Astrocyte (in vitro differentiated cells and primary cell): ENCODE measurements around the gene ZHX3. TPM values are rescaled to one million over a fixed set of nuclear protein-coding genes. Genes with fewer than 3 reads are reported as not detected.
A peak's percentile ranks its signal among the peaks of the same experiment; 100 is the strongest.

Experiments
- DNase-seq: peaks from one replicate; pipeline ENCODE4 v3.0.0-alpha.2; 2010; ENCODE audit warnings: low read depth
- FAIRE-seq: peaks from 2 replicates; lab custom pipeline; 2011; peaks lifted over from hg19 to GRCh38; lab: Jason Lieb, UNC
- H2AFZ ChIP-seq: 2 replicates; pipeline ENCODE4 v1.6.0; 2012; ENCODE audit warnings: low read depth, low read length, inconsistent platforms
- H3K27ac ChIP-seq: 2 replicates; pipeline ENCODE4 v1.5.1; 2011; ENCODE audit warnings: low read depth, low read length, inconsistent platforms
- H3K27me3 ChIP-seq: 2 replicates; pipeline ENCODE4 v1.6.0; 2011; ENCODE audit warnings: low read length, inconsistent platforms; ENCODE audit not compliant: insufficient read depth
- H3K36me3 ChIP-seq: 2 replicates; pipeline ENCODE4 v1.5.1; 2011; ENCODE audit warnings: low read length, inconsistent platforms; ENCODE audit not compliant: insufficient read depth
- H3K4me1 ChIP-seq: 2 replicates; pipeline ENCODE4 v1.5.1; 2011; ENCODE audit warnings: low read length, inconsistent platforms; ENCODE audit not compliant: insufficient read depth
- H3K4me2 ChIP-seq: 2 replicates; pipeline ENCODE4 v1.6.0; 2012; ENCODE audit warnings: low read length, inconsistent platforms
- H3K4me3 ChIP-seq: 2 replicates; pipeline ENCODE4 v1.5.1; 2011; ENCODE audit warnings: low read depth, mild to moderate bottlenecking, low read length, inconsistent platforms; ENCODE audit not compliant: insufficient read depth
- H3K79me2 ChIP-seq: 2 replicates; pipeline ENCODE4 v1.6.0; 2012; ENCODE audit warnings: mild to moderate bottlenecking, low read length, inconsistent platforms; ENCODE audit not compliant: insufficient read depth
- H3K9ac ChIP-seq: 2 replicates; pipeline ENCODE4 v1.6.0; 2012; ENCODE audit warnings: mild to moderate bottlenecking, low read length, inconsistent platforms
- H3K9me3 ChIP-seq: 2 replicates; pipeline ENCODE4 v1.5.1; 2012; ENCODE audit warnings: low read depth, mild to moderate bottlenecking, low read length, inconsistent platforms; ENCODE audit not compliant: insufficient read depth
- H4K20me1 ChIP-seq: 2 replicates; pipeline ENCODE4 v1.6.0; 2012; ENCODE audit warnings: low read length, inconsistent platforms; ENCODE audit not compliant: insufficient read depth
- H3K27ac Mint-ChIP-seq: one replicate; pipeline ENCODE4 v1.8.0; 2021; ENCODE audit warnings: mild to moderate bottlenecking, mixed read lengths; ENCODE audit not compliant: unreplicated experiment
- H3K27me3 Mint-ChIP-seq: one replicate; pipeline ENCODE4 v1.8.0; 2021; ENCODE audit warnings: low read depth, mixed read lengths; ENCODE audit not compliant: unreplicated experiment
- H3K36me3 Mint-ChIP-seq: one replicate; pipeline ENCODE4 v1.8.0; 2021; ENCODE audit warnings: low read depth, mixed read lengths; ENCODE audit not compliant: unreplicated experiment
- H3K4me1 Mint-ChIP-seq: one replicate; pipeline ENCODE4 v1.8.0; 2021; ENCODE audit warnings: low read depth, mixed read lengths; ENCODE audit not compliant: unreplicated experiment
- H3K4me3 Mint-ChIP-seq: one replicate; pipeline ENCODE4 v1.8.0; 2021; ENCODE audit warnings: mild to moderate bottlenecking, moderate library complexity, mixed read lengths; ENCODE audit not compliant: unreplicated experiment
- H3K9me3 Mint-ChIP-seq: one replicate; pipeline ENCODE4 v1.8.0; 2021; ENCODE audit warnings: mild to moderate bottlenecking, mixed read lengths; ENCODE audit not compliant: unreplicated experiment
- EZH2 ChIP-seq: IDR thresholded peaks from 2 replicates; pipeline ENCODE4 v1.6.1; 2012; ENCODE audit warnings: mild to moderate bottlenecking, low read length, inconsistent platforms; ENCODE audit not compliant: insufficient read depth
- total RNA-seq: library from RNA; stranded (reverse); gene quantifications from 2 replicates; pipeline ENCODE4 v1.2.1, GENCODE V29; 2021
- TF ChIP-seq, protein P1 (sequence below): IDR thresholded peaks from 2 replicates; pipeline ENCODE4 v1.5.1; 2011; ENCODE audit warnings: low read depth, mild to moderate bottlenecking, inconsistent platforms, low read length, moderate library complexity; ENCODE audit not compliant: insufficient read depth

The ZHX3 gene
- total RNA-seq, 1 donor from 2014 or later = 41.6 TPM

DNA sequence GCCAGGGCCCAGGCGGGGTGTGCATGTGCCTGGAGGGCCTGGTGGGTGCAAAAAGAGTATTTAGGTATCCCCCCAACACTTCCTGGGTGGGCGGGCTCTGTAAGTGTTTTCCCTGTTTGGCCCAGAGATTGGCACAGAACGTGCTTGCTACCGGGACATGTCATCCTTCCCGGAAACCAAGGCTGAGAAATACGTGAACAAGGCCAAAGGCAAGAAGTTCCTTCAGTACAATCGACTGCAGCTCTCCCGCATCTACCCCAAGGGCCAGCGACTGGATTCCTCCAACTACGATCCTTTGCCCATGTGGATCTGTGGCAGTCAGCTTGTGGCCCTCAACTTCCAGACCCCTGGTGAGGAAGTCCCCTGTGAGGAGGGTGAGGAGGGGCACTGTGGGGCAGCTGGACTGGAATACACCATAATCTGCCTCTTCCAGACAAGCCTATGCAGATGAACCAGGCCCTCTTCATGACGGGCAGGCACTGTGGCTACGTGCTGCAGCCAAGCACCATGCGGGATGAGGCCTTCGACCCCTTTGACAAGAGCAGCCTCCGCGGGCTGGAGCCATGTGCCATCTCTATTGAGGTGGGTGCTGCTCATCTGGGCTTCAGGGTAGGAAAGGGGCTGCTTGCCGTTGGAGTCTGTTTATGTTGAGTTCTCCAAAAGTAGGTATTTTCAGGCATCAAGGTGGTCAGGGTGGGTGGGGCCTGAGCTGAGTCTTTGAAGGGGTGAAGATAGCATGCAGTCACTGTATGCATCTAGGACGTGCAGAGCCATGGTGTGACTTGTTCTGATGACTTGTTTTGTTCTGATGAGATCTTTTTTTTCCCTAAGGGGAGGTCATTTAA is 145.0 kb downstream of the ZHX3 start:
- Histone ChIP-seq H3K9ac (no peak overlapping the region), H3K79me2 (peaks cover 5% of the 10 kb centered on the region), H4K20me1 (peaks cover 60% of the 10 kb centered on the region), H3K4me3 (no peak overlapping the region), H2AFZ (no peak overlapping the region), H3K36me3 (peaks cover 53% of the 10 kb centered on the region), H3K4me1 (peaks cover 22% of the 10 kb centered on the region), H3K27me3 (no peaks in the 10 kb centered on the region), H3K4me2 (no peak overlapping the region), H3K9me3 (no peaks in the 10 kb centered on the region), H3K27ac (no peak overlapping the region)
- TF ChIP-seq, protein P1, sequence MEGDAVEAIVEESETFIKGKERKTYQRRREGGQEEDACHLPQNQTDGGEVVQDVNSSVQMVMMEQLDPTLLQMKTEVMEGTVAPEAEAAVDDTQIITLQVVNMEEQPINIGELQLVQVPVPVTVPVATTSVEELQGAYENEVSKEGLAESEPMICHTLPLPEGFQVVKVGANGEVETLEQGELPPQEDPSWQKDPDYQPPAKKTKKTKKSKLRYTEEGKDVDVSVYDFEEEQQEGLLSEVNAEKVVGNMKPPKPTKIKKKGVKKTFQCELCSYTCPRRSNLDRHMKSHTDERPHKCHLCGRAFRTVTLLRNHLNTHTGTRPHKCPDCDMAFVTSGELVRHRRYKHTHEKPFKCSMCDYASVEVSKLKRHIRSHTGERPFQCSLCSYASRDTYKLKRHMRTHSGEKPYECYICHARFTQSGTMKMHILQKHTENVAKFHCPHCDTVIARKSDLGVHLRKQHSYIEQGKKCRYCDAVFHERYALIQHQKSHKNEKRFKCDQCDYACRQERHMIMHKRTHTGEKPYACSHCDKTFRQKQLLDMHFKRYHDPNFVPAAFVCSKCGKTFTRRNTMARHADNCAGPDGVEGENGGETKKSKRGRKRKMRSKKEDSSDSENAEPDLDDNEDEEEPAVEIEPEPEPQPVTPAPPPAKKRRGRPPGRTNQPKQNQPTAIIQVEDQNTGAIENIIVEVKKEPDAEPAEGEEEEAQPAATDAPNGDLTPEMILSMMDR = no peak
- no peak for TF ChIP-seq EZH2
- Mint-ChIP-seq H3K27ac (no peak overlapping the region), H3K9me3 (no peaks in the 10 kb centered on the region), H3K4me1 (peaks cover 23% of the 10 kb centered on the region), H3K27me3 (no peaks in the 10 kb centered on the region), H3K36me3 (peaks cover 46% of the 10 kb centered on the region), H3K4me3 (no peak overlapping the region)
- DNase-seq = no peak
- FAIRE-seq = no peak

DNA sequence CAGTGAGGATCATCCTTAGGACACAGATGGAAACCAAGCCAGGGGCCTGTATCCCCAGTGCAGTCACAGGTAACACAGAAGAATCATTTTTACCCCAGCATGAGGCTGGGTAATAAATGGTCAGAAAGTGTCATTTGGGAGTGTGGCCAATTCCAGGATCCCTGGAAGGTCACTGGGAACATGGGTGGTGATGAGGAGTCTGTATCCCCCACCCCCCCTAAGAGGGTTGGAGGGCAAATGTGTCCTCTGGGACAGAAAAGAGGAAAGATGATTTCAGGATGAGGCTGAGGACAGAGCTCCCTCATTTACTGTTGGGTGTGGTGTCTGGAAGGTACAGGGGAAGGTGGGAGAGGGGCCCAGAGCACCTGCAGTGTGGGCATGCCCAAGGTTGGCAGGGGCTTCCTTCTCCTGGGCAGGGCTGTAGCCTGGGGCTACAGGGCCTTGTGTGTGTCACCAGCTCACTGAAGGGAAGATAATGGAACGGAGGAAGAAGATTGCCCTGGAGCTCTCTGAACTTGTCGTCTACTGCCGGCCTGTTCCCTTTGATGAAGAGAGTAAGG is 145.7 kb downstream of the ZHX3 start:
- Histone ChIP-seq H3K4me2 (no peak overlapping the region), H3K36me3 (peaks cover 54% of the 10 kb centered on the region), H3K79me2 (no peaks in the 10 kb centered on the region), H3K9ac (no peak overlapping the region), H3K27ac (no peak overlapping the region), H3K4me1 (peaks cover 15% of the 10 kb centered on the region), H3K27me3 (no peaks in the 10 kb centered on the region), H2AFZ (no peak overlapping the region), H3K9me3 (no peaks in the 10 kb centered on the region), H3K4me3 (no peak overlapping the region), H4K20me1 (peaks cover 59% of the 10 kb centered on the region)
- Mint-ChIP-seq H3K9me3 (no peaks in the 10 kb centered on the region), H3K27ac (peak overlapping the region; percentile 58), H3K4me3 (no peak overlapping the region), H3K27me3 (no peaks in the 10 kb centered on the region), H3K4me1 (peaks cover 19% of the 10 kb centered on the region), H3K36me3 (peaks cover 51% of the 10 kb centered on the region)
- FAIRE-seq (no peak), DNase-seq (no peak)
- TF ChIP-seq, protein P1 = no peak
- TF ChIP-seq EZH2 = no peak
